HS-27A (cell line): ENCODE data around the gene ABCF2.

Experiments
- DNase-seq: peaks from one replicate; pipeline ENCODE4 v3.0.0-alpha.2; 2012; ENCODE audit warnings: low read depth, missing footprints

The ABCF2 gene

DNA sequence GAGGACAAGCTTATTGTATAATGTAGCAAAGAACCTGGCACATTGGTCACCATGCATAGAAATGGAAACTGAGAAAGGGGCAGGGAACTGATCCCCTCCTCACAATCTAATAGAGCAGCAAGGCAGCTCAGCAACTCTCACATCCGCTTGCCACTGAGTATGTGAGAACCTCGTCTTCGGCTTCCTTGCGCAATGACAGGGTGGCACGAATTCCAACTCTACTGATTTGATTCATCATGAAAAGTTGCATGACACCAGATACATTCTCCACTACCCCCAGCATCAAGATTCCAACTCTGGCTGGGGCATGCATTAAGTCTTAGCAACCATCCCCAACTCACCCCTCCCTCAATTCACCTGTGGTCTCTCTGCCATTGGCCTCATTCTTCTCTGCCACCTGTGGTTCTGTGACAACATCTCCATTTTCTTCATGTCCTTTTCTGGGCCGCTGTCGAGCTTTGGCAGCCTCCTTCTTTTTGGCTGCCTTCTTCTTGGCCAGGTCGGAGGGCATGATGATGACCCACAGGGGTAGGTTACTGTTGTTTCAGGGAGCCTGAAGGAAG is 976 bp downstream of the ABCF2 start:
- DNase-seq: no peak

- DNase-seq: no peak
Measured at GRCh38 chr7:151223728-151224127, 3.3 kb downstream of the ABCF2 start.

DNA sequence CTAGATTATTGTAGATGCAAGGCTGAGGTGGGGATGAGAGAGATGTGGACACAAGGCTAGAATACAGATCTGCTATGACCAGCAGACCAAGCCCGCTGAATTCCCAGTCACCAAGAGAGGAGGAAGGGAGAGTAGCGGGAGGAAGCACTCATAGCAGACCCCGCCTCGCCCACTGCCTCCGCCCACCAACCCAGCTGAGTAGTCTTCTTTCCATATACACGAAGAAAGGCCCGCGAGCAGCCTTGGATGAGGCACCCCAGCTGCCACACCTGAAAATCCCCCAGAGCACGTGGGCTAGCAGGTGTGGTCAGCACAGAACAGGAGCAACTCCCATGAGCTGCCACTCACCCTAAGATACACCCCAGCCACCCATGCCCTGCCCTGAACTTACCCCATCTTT is 8.8 kb downstream of the ABCF2 start:
- DNase-seq: no peak

DNA sequence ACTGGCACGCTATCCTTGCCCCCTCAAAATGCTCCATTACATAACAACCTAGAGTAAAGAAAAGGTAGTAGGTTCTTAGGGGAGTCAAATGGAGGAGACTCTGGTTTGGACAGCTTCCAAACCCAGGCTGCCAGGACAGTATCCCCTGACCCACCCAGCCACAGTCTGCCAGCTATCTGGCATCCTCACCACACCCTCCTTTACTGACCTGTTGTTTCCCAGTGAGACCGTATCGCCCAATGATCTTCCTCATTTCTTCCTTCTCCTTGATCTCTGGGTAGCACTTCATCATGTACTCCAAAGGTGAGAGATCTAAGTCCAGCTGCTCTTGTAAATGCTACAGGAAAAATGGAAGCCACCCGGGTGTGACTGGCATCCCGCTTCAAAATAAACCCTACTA is 11.6 kb downstream of the ABCF2 start:
- no peak for DNase-seq

- no peak for DNase-seq
Measured at GRCh38 chr7:151213826-151214225, 13.2 kb downstream of the ABCF2 start.

- no peak for DNase-seq
Measured at GRCh38 chr7:151212626-151213025, 14.4 kb downstream of the ABCF2 start.

DNA sequence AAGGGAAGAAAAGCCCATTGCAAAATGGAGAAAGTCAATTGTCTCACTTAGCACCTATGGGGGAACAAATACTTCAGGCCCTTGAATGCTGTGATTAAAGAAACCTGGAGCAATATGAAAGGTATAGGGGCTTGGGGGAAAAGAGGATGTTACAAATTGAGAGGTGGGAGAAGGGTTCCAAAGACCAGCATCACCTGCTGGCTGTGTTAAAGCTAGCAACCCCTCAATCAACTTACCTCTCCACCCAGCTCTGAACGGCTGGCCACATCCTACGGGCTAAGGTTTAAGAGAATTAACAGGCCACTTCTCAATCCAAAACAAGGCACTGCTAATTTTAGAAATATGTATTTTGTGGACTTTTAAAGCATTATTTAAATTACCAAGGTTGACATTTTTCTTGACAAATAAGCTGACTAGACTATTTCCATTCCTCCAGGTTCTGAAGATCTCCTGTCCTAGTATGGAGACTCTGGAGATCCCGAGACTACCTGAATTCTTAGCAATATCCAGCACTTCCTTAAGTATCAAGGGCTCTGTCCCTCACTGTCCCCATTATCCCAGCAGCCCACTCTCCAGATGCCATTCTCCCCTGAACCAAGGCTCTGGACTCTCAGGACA is 15.7 kb downstream of the ABCF2 start:
- no peak for DNase-seq

DNA sequence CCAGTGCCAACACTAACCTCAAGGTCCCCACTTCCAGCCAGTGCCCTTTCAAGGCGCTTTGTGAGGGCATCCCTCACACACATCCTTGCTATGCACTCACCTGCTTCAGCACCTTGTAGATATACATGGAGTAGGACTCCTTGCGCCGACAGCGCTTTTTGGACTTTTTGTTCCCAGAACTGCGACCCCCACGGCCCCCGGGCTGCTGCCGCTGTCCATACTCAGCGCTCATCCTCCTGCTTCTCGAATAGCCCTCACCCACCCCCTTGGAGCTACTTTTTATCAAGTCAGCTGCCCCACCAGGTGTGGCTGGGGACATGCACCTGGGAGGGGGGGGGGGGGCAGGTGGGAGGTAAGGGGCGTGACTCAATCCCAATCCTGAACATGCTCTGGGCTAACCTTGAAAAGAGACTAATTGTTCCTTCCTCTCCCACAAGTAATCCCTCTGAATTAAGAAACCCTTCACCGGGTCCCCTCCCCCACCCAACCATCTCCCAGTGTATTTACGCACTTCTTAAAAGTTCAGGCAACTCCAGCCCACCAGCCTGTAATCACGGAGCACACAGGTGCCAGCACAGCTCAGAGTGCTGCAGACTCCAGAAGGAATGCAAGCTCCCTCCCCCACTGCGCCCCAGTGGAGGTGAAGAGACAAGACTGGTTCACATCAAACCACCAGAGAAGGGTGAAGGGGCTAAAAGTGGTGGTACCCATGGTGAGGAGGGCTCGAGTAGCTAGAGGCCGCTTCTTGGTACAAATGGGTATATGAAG is 16.7 kb downstream of the ABCF2 start, which contains the start of gene H2BK1:
Gene H2BK1 (minus strand): TSS at position 402 of the 768 bp plus-strand sequence. CDS start 170 bp downstream, at position 232.
- DNase-seq: no peak

DNA sequence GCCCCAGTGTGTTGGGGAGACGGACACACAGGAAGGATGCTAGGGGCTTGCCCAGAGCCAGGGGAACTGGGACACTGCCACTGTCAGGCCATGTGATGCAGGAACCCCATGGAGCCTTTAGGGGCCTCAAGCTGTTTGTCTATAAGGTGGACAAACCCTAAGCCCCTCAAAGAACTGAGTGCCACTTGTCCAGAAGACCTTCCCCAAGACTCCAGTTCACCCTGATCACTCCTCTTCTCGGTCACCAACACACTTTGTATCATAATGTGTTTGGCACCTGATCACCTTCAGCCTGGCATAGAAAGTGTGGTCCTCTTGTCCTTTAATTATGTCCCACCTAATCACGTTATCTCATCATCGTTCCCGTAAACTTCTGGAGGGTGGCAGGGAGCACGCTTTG is 17.4 kb downstream of the ABCF2 start:
- DNase-seq: no peak

- DNase-seq: no peak
Measured at GRCh38 chr7:151208253-151208862, 18.6 kb downstream of the ABCF2 start.

GRCh38 chr7:151207804-151208203 is 19.2 kb downstream of the ABCF2 start:
- DNase-seq: no peak

DNA sequence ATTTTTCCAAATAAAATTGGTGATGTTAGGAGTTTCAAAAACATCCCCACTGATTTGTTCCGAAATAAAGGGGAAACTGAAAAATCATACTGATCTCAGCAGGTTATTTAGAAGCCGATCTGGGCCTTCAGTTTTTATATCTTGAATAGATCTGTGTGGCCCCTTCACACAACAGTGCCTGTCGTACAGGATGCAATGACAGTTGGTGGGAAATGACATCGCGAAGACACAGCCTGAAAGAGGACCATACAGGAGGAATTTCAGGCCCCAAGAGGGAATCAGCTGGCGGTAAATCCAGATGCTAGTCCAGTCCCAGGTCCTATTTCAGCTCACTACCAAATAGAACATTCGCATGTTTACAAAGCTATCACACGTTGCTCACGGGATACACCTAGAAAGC is 19.7 kb downstream of the ABCF2 start:
- no peak for DNase-seq

GRCh38 chr7:151206914-151207313 is 20.1 kb downstream of the ABCF2 start:
- DNase-seq: no peak

- no peak for DNase-seq
Measured at GRCh38 chr7:151205730-151206129, 21.3 kb downstream of the ABCF2 start.

GRCh38 chr7:151204383-151205032 is 22.5 kb downstream of the ABCF2 start:
- DNase-seq: no peak

- no peak for DNase-seq
Measured at GRCh38 chr7:151202836-151203235, 24.2 kb downstream of the ABCF2 start.

DNA sequence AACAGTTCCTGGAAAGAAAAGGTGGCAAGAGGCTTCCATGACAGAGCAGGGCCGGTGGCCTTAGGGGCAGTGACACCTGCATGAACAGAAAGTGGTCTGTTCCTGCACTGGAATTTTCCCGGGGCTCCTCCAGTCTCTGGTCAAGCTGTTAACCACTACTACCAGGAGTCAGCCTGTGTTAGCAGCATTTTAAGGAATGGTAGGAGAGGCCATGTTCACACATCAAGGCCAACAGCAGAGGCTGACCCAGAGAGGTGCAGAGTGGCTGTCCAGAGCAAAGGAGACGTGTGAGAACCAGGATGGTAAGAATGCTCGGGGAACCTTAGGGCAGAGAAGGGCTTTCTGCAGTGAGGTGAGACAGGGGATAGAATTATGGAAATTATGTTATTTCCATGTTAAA is 25.3 kb downstream of the ABCF2 start:
- DNase-seq: no peak

GRCh38 chr7:151201344-151201743 is 25.7 kb downstream of the ABCF2 start:
- DNase-seq: no peak

DNA sequence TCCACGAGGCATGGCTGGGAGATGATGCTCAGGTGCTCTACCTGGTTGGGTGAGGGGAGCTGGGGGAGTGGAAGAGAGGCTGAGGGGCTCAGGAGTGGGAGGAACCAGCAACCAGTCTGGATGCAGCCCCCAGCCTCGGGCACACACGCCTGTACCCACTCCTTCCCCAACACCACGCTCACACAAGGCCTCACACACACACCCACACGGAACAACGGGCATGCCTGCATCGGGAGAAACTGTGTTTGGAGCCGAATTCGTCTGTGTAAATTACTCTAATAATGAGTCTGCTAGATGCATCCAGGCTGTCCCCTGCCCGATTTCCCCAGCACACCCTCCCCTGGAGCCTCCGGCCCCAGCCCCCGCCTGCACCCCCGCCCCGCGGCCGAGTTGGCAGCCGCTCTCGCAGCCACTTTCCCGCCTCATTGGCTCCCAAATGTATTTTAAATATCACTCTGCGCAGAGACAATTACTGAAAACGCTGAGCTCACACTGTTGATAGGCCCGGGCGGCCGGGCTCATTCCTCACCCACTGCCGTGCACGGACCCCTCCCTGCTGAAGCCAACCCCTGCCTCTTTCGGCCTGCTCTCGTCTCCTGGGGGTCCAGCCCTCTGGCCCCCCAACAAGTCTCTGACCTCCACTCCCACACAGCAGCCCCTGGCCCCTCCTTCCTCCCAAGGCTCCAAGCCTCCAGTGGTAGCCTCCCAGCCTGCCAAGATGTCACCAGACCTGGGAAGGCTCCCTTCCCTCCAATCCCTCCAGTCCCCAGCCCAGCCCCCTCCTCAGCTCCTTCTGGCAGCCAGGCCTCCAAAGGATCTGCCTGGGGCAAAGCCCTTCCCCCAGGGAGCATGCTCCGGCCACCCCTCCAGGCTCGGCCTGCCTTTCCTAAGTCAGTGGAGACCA is 27.8 kb downstream of the ABCF2 start:
- no peak for DNase-seq

DNA sequence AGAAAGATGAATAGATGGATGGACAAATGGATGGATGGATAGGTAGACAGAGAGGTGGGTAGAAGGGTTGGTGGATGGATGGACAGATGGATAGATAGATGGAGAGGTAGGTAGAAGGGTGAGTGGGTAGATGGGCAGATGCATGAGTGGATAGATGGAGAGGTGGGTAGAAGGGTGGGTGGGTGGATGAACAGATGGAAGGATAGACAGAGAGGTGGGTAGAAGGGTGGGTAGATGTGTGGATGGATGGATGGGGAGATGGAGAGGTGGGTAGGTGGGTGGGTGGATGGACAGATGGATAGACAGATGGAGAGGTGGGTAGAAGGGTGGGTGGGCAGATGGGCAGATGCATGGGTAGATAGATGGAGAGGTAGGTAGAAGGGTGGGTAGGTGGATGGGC is 29.1 kb downstream of the ABCF2 start:
- no peak for DNase-seq
